GM13976 (cell line): ENCODE data around the gene IZUMO4.

Experiments
- DNase-seq: peaks from one replicate; pipeline ENCODE4 v3.0.0; 2012; ENCODE audit warnings: low spot score
- CTCF ChIP-seq: IDR thresholded peaks from 2 replicates; pipeline ENCODE4 v1.5.1; 2012; ENCODE audit warnings: borderline replicate concordance, mild to moderate bottlenecking; ENCODE audit not compliant: insufficient read depth; ENCODE audit errors: extremely low read depth, missing control alignments, control extremely low read depth
- in situ Hi-C: fragments of 300-500 bp; cut with MboI; formaldehyde crosslinking; loops from one replicate; pipeline ENCODE4 v1.12.0; 2022; ENCODE audit warnings: low sequenced_read_pairs, mixed read lengths, inconsistent platforms; ENCODE audit not compliant: unreplicated experiment

Gene IZUMO4

GRCh38 chr19:2077398-2077797 lies 19.3 kb upstream of the IZUMO4 start:
- no peak for TF ChIP-seq CTCF
- no peak for DNase-seq
- in situ Hi-C loops, result no loop called here

DNA sequence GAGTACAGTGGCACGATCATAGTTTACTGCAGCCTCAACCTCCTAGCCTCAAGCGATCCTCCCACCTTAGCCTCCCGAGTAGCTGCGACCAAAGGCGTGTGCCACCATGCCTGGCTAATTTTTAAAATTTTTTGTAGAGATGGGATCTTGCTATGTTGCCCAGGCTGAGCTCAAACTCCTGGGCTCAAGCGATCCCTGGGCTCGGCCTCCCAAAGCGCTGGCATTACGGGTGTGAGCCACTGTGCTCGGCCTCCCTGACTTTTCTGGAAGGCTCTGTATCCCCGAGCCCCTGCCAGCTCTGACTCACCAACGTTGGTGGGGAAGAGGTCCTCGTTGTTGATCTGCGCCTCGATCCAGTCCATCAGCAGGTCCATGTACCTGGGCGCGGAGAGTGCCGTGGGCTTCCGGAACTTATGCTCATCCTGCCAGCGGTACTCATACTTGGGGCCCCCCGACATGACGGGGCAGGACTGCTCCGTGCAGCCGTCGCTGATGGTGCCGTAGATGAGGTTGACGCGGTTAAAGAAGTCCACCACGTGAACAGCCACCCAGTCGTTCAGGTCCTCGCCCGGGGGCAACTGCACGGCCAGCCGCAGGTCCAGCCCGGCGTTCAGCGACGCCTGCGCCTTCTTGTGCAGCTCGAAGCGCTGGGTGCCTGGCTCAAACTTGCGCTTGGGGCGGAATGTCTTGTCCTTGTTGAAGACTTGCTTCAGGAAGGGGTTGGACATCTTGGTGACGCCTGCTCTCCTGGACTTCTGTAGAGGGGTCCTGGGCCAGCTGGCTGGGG lies 18.7 kb upstream of the IZUMO4 start:
- TF ChIP-seq CTCF, result no peak
- no peak for DNase-seq
- in situ Hi-C loops, result no loop called here

GRCh38 chr19:2079076-2079864 lies 17.4 kb upstream of the IZUMO4 start:
- no peak for DNase-seq
- in situ Hi-C loops, result no loop called here
- TF ChIP-seq CTCF, result no peak

- no peak for TF ChIP-seq CTCF
- DNase-seq, result no peak
- in situ Hi-C loops, result no loop called here
Observed at GRCh38 chr19:2079865-2080301, 16.8 kb upstream of the IZUMO4 start.

DNA sequence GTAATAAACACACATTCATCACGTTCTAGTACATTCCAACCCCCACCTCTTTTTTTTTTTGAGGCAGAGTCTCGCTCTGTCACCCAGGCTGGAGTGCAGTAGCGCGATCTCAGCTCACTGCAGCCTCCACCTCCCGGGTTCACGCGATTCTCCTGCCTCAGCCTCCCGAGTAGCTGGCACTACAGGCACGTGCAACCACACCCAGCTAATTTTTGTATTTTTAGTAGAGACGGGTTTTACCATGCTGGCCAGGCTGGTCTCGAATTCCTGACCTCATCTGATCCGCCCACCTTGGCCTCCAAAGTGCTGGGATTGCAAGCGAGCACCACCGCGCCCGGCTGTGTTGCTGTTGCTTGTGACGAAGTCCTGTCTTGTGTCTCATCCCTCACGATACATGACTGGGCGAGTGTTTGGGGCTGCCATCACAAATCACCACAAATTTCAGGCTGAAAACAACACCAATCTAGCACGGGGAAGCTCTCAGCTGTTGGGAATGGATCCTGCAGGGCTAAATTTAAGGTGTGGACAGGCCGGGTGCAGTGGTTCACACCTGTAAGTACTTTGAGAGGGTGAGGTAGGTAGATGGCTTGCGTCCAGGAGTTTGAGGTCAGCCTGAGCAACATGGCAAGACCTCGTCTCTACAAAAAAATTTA lies 16.3 kb upstream of the IZUMO4 start:
- TF ChIP-seq CTCF, result no peak
- in situ Hi-C loops, result no loop called here
- no peak for DNase-seq

DNA sequence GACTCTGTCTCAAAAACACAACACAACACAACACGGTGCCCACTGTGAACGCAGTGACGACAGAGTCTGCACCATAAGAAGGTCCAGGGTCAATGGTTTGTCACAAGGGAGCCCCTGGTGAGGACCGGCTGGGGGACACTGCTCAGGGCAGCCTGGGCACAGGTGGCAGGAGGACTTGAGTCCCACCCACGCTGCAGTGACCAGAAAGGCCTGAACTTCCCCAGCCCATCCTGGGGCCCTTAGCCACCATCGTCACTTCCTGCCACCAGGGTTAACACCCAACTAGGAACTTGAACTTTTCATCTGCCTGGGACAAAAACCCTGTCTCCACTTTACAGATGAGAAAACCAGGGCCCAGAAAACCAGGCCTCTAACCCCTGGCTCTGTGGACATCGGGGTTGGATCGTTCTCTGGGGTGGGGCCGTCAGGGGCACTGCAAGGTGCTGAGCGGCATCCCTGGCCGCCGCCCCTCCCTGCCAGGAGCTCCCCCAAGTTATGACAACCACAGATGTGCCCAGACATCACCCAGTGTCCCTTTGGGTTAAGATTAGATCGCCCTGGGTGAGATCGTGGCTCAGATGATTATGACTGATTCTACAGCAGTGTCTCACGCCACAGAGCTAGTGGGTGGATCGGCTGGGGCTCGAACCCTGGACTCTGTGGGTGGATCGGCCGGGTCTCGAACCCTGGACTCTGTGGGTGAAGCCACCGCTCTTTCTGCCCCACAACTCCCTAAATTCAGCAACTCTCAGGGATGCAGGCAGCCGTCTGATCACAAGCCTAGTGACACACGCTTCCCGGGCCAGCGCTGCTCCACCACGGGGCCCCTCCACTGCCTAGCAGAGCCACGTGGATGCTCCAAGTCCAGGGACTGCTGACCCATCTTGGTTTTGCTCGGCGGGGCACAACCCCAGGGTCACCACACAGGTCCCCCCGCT lies 14.6 kb upstream of the IZUMO4 start:
- peak; percentile 72 for DNase-seq
- no peak for TF ChIP-seq CTCF
- in situ Hi-C loops, result no loop called here
